Ovary (tissue), 3 donors: ENCODE measurements around the gene TRMT112.

ENCODE experiments used
- EP300 ChIP-seq: sonication (generic); formaldehyde crosslinking; IDR thresholded peaks from one replicate; pipeline ENCODE4 v1.6.1; 2017; ENCODE audit warnings: antibody characterized with exemption
- POLR2A ChIP-seq: fragments of 450-650 bp; IDR thresholded peaks from one replicate; pipeline ENCODE4 v1.6.1; 2017; ENCODE audit warnings: antibody characterized with exemption, mild to moderate bottlenecking, moderate library complexity
- TF ChIP-seq, protein P1 (sequence below), 3 donors: fragments of 450-650 bp in 2 of 3; fragments of 200-600 bp in 1 of 3; IDR thresholded peaks; one replicate each; pipeline versions ENCODE4 v1.5.1 to v1.8.0; 2016 to 2022; ENCODE audit warnings: antibody characterized with exemption in 3 of 3, mild to moderate bottlenecking in 1 of 3
- donor health status: DM: no; HTN: no; CAD: no.

DNA sequence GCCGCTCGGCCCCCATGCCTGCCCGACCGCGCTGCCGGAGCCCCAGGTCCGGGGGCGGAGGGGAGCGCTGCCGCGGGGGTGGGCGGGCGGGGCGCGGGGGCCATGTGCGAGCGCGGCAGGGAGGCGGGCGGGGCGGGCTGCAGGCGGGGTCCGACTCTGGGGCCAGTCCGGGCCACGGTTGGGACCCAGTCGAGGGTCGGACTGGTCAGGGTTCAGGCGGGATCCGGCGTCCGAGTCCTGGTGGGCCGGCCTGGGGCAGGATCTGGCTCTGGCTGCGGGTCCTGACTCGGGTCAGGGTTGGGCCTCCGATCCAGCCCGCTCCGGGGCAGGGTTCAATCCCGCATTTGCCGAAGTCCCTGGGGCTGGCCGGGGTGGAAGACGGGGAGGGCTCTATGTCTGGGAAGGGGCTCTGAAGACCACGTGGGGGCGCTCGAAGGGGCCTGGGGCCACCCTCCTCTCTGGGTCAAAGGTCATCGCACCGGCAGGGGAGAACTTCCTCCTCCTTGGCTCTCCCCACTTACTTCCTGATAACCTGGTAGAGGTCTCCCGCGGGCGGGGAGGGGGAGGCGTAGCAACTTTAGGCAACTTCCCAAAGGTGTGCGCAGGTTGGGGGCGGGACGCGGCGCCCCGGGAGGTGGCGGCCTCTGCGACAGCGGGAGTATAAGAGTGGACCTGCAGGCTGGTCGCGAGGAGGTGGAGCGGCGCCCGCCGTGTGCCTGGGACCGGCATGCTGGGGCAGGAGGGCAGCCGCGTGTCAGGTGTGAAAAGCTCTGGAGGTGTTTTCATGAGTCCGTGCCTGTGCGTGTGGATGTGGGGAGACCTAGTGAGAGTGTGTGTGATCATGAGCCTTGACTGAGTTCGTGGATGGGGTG is 11.4 kb downstream of the TRMT112 start:
- TF ChIP-seq, protein P1, sequence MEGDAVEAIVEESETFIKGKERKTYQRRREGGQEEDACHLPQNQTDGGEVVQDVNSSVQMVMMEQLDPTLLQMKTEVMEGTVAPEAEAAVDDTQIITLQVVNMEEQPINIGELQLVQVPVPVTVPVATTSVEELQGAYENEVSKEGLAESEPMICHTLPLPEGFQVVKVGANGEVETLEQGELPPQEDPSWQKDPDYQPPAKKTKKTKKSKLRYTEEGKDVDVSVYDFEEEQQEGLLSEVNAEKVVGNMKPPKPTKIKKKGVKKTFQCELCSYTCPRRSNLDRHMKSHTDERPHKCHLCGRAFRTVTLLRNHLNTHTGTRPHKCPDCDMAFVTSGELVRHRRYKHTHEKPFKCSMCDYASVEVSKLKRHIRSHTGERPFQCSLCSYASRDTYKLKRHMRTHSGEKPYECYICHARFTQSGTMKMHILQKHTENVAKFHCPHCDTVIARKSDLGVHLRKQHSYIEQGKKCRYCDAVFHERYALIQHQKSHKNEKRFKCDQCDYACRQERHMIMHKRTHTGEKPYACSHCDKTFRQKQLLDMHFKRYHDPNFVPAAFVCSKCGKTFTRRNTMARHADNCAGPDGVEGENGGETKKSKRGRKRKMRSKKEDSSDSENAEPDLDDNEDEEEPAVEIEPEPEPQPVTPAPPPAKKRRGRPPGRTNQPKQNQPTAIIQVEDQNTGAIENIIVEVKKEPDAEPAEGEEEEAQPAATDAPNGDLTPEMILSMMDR (IDR thresholded peaks at IDR 0.05): no peak
- TF ChIP-seq POLR2A (no peak), EP300 (no peak)
